HCT116 (cell line): ENCODE measurements around the gene LCN6. TPM values are rescaled to one million over a fixed set of nuclear protein-coding genes. Genes with fewer than 3 reads are reported as not detected.

Source experiments
- ATAC-seq: fragments of 200-7000 bp; cut with Tn5 transposase; 2 replicates; pipeline ENCODE4 v1.9.1; 2020; ENCODE audit warnings: mild to moderate bottlenecking, moderate library complexity
- BruUV-seq: library from RNA; stranded (reverse); fragments of 400-500 nt; replicated peaks from 2 replicates; lab custom pipeline; 2021; lab: Mats Ljungman, UMichigan
- CTCF ChIA-PET: fragments of 300-600 bp; sonication (Branson Sonifier 250); formaldehyde crosslinking; loops from one replicate; lab custom pipeline; 2021; ENCODE audit warnings: antibody characterized with exemption; lab: Charles Lee
- POLR2A ChIA-PET: fragments of 300-600, 350-600 bp; sonication (Branson Sonifier 250); formaldehyde crosslinking; loops from one replicate; lab custom pipeline; 2021; ENCODE audit warnings: antibody characterized with exemption; lab: Charles Lee
- RAD21 ChIA-PET, 2 experiments: fragments of 300-600 bp; sonication (Branson Sonifier 250); formaldehyde crosslinking; loops; one replicate each; lab custom pipeline; 2023; ENCODE audit warnings: low total read pairs in 2 of 2; ENCODE audit not compliant: uncharacterized antibody in 2 of 2, unreplicated experiment in 2 of 2, low non-redundant PET in 1 of 2; lab: Charles Lee
- DNase-seq: peaks from one replicate; pipeline ENCODE4 v3.0.0-alpha.2; 2010; ENCODE audit warnings: low read depth, low spot score
- H2AFZ ChIP-seq: fragments of 200-600 bp; shearing (Covaris generic), sonication (generic); 2 replicates; pipeline ENCODE4 v1.6.1; 2017; ENCODE audit warnings: low read depth, mixed run types, mixed read lengths, antibody characterized with exemption, low read length; ENCODE audit not compliant: poor library complexity, severe bottlenecking
- H3K27ac ChIP-seq: 2 replicates; pipeline ENCODE4 v1.5.1; 2012; ENCODE audit warnings: low read depth, low read length
- H3K27me3 ChIP-seq: fragments of 200-600 bp; sonication (generic); 2 replicates; pipeline ENCODE4 v1.6.1; 2016; ENCODE audit warnings: mixed run types, low read length, mixed read lengths; ENCODE audit not compliant: insufficient read depth
- H3K36me3 ChIP-seq, 2 experiments: fragments of 200-500 bp in 1 of 2; fragments of 200-600 bp in 1 of 2; sonication (Bioruptor generic) in 1 of 2; sonication (generic) in 1 of 2; 2 replicates each; pipeline versions ENCODE4 v1.5.1 to v1.6.1; 2014 to 2016; ENCODE audit warnings: low read length in 2 of 2, inconsistent platforms in 1 of 2, mixed read lengths in 1 of 2, mixed run types in 1 of 2; ENCODE audit not compliant: insufficient read depth in 2 of 2, control insufficient read depth in 1 of 2
- H3K4me1 ChIP-seq, 2 experiments: fragments of 200-600 bp in 1 of 2; sonication (generic) in 1 of 2; 2 replicates each; pipeline versions ENCODE4 v1.5.1 to v1.6.1; 2012 to 2017; ENCODE audit warnings: low read length in 2 of 2, inconsistent platforms in 1 of 2, mild to moderate bottlenecking in 1 of 2, mixed read lengths in 1 of 2, mixed run types in 1 of 2, moderate library complexity in 1 of 2; ENCODE audit not compliant: insufficient read depth in 2 of 2, control insufficient read depth in 1 of 2
- H3K4me2 ChIP-seq: fragments of 200-600 bp; sonication (generic); 2 replicates; pipeline ENCODE4 v1.6.1; 2017; ENCODE audit warnings: mixed run types, low read length, mixed read lengths
- H3K4me3 ChIP-seq, 2 experiments: fragments of 200-600 bp in 1 of 2; sonication (generic) in 1 of 2; replicated peaks in 1 of 2; 2 replicates each; pipeline ENCODE4 v1.5.1; 2011 to 2016; ENCODE audit warnings: low read length in 2 of 2, control low read depth in 1 of 2, low read depth in 1 of 2, mild to moderate bottlenecking in 1 of 2, mixed read lengths in 1 of 2, mixed run types in 1 of 2
- H3K79me2 ChIP-seq: fragments of 200-600 bp; sonication (generic); 2 replicates; pipeline ENCODE4 v1.6.1; 2017; ENCODE audit warnings: mild to moderate bottlenecking, mixed run types, low read length, moderate library complexity, mixed read lengths; ENCODE audit not compliant: insufficient read depth
- H3K9ac ChIP-seq: fragments of 200-600 bp; sonication (generic); 2 replicates; pipeline ENCODE4 v1.6.1; 2016; ENCODE audit warnings: low read length, mixed read lengths
- H3K9me2 ChIP-seq: fragments of 200-600 bp; sonication (generic), shearing (Covaris generic); 2 replicates; pipeline ENCODE4 v1.6.1; 2017; ENCODE audit warnings: mixed run types, mild to moderate bottlenecking, moderate library complexity; ENCODE audit not compliant: insufficient read depth
- H3K9me3 ChIP-seq, 2 experiments: fragments of 200-500 bp in 1 of 2; fragments of 200-600 bp in 1 of 2; sonication (Bioruptor generic) in 1 of 2; sonication (generic) in 1 of 2; 2 replicates each; pipeline ENCODE4 v1.6.1; 2014 to 2017; ENCODE audit warnings: low read length in 2 of 2, mixed read lengths in 2 of 2, inconsistent platforms in 1 of 2, low read depth in 1 of 2, mild to moderate bottlenecking in 1 of 2, mixed run types in 1 of 2, moderate library complexity in 1 of 2; ENCODE audit not compliant: control insufficient read depth in 1 of 2, insufficient read depth in 1 of 2
- H4K20me1 ChIP-seq: fragments of 200-600 bp; sonication (generic), shearing (Covaris generic); 2 replicates; pipeline ENCODE4 v1.6.1; 2017; ENCODE audit warnings: mixed run types, mild to moderate bottlenecking, moderate library complexity; ENCODE audit not compliant: insufficient read depth
- ATF3 ChIP-seq: IDR thresholded peaks from 2 replicates; pipeline ENCODE4 v1.6.1; 2012
- CBX3 ChIP-seq: IDR thresholded peaks from 2 replicates; pipeline ENCODE4 v1.6.1; 2012; ENCODE audit warnings: low read depth
- CEBPB ChIP-seq: IDR thresholded peaks from 2 replicates; pipeline ENCODE4 v1.6.1; 2012; ENCODE audit warnings: low read depth
- CTCF ChIP-seq, 3 experiments: fragments of 200-600 bp in 1 of 3; sonication (generic) in 1 of 3; IDR thresholded peaks in 2 of 3; conservative IDR thresholded peaks in 1 of 3; 2 replicates each; pipeline ENCODE4 v1.5.1; 2012 to 2017; ENCODE audit warnings: low read depth in 2 of 3, low read length in 2 of 3, antibody characterized with exemption in 1 of 3, borderline replicate concordance in 1 of 3, control low read depth in 1 of 3, mild to moderate bottlenecking in 1 of 3, mixed read lengths in 1 of 3, mixed run types in 1 of 3, moderate library complexity in 1 of 3; ENCODE audit not compliant: insufficient read depth in 1 of 3
- ELF1 ChIP-seq: IDR thresholded peaks from 2 replicates; pipeline ENCODE4 v1.6.1; 2012; ENCODE audit warnings: low read depth, borderline replicate concordance
- EZH2 ChIP-seq: fragments of 200-600 bp; sonication (generic); IDR thresholded peaks from 2 replicates; pipeline ENCODE4 v1.6.1; 2017; ENCODE audit warnings: antibody characterized with exemption, mixed run types
- EZH2phosphoT487 ChIP-seq: fragments of 200-600 bp; IDR thresholded peaks from 2 replicates; pipeline ENCODE4 v1.6.1; 2018; ENCODE audit warnings: antibody characterized with exemption, borderline replicate concordance
- FOSL1 ChIP-seq: IDR thresholded peaks from 2 replicates; pipeline ENCODE4 v1.6.1; 2012; ENCODE audit warnings: low read depth
- JUND ChIP-seq: IDR thresholded peaks from 2 replicates; pipeline ENCODE4 v1.6.1; 2012
- POLR2A ChIP-seq: IDR thresholded peaks from 2 replicates; pipeline ENCODE4 v1.7.0; 2011; ENCODE audit warnings: borderline replicate concordance; ENCODE audit not compliant: insufficient read depth, insufficient read length; ENCODE audit errors: extremely low read depth
- SIN3A ChIP-seq: IDR thresholded peaks from 2 replicates; pipeline ENCODE4 v1.6.1; 2012; ENCODE audit warnings: low read depth
- TCF7L2 ChIP-seq: IDR thresholded peaks from 2 replicates; pipeline ENCODE4 v1.7.0; 2011; ENCODE audit warnings: borderline replicate concordance, inconsistent platforms; ENCODE audit not compliant: insufficient read depth, insufficient read length; ENCODE audit errors: extremely low read depth
- ZFX ChIP-seq: fragments of 450-650 bp; IDR thresholded peaks from 2 replicates; pipeline ENCODE4 v1.6.1; 2017
- ZNF274 ChIP-seq: fragments of 200-500 bp; sonication (Bioruptor generic); IDR thresholded peaks from 2 replicates; pipeline ENCODE4 v1.6.1; 2014; ENCODE audit warnings: mild to moderate bottlenecking, low read depth, low read length, inconsistent platforms
- intact Hi-C: fragments of 100-400 bp; cut with micrococcal nuclease; formaldehyde crosslinking; loops from 2 replicates; pipeline ENCODE4 v1.10.0; 2022
- total RNA-seq: library from RNA; stranded (reverse); gene quantifications from one replicate; pipeline ENCODE4 v1.2.1, GENCODE V29; 2021; ENCODE audit not compliant: unreplicated experiment

Gene LCN6
- total RNA-seq, 1 experiment from 2014 or later, result not detected

GRCh38 chr9:136750526-136750925 lies 2.2 kb upstream of the LCN6 start:
- Histone ChIP-seq H3K36me3 (no peaks in the 10 kb centered on the region), H4K20me1 (no peaks in the 10 kb centered on the region), H3K79me2 (no peaks in the 10 kb centered on the region), H3K4me1 (no peaks in the 10 kb centered on the region), H3K4me2 (no peak overlapping the region), H3K27ac (no peak overlapping the region), H3K9ac (no peak overlapping the region), H3K9me2 (no peaks in the 10 kb centered on the region), H3K4me3 (no peak overlapping the region), H2AFZ (no peak overlapping the region), H3K27me3 (no peaks in the 10 kb centered on the region), H3K9me3 (peaks cover 4 to 15% of the 10 kb centered on the region in 2 experiments; a peak in 3 of 4 replicates)
- RAD21 ChIA-PET, result no interaction called here
- no TSS peak for BruUV-seq
- CTCF ChIA-PET, result no interaction called here
- POLR2A ChIA-PET, result no interaction called here
- ATAC-seq, result no peak
- TF ChIP-seq SIN3A (no peak), ELF1 (no peak), EZH2phosphoT487 (no peak), FOSL1 (no peak), CEBPB (no peak)
- DNase-seq, result no peak
- intact Hi-C loops, result no loop called here

GRCh38 chr9:136748666-136749611 lies 614 bp upstream of the LCN6 start:
- H3K79me2 ChIP-seq, result no peaks in the 10 kb centered on the region
- no peak overlapping the region for H3K9ac ChIP-seq
- intact Hi-C loops, result no loop called here
- ATAC-seq (no peak), DNase-seq (no peak)
- no peaks in the 10 kb centered on the region for H4K20me1 ChIP-seq
- no peak overlapping the region for H3K4me2 ChIP-seq
- ChIA-PET CTCF (interaction anchor here (1.4 kb wide), 1 partner anchor 9 kb away, joined by 4 read pairs; the partner anchor contains the start of gene LCN8), RAD21 (no interaction called here), POLR2A (no interaction called here)
- H3K27me3 ChIP-seq, result no peaks in the 10 kb centered on the region
- peaks cover 4 to 12% of the 10 kb centered on the region in 2 experiments; a peak in 3 of 4 replicates for H3K9me3 ChIP-seq
- H3K36me3 ChIP-seq, result no peaks in the 10 kb centered on the region
- BruUV-seq, result no TSS peak
- no peak overlapping the region for H3K4me3 ChIP-seq
- H3K27ac ChIP-seq, result no peak overlapping the region
- no peak overlapping the region for H2AFZ ChIP-seq
- H3K4me1 ChIP-seq, result no peaks in the 10 kb centered on the region
- H3K9me2 ChIP-seq, result no peaks in the 10 kb centered on the region
- no peak for TF ChIP-seq TCF7L2
- TF ChIP-seq POLR2A, result no peak
- no peak for TF ChIP-seq EZH2
- TF ChIP-seq CEBPB, result no peak
- TF ChIP-seq CTCF (IDR thresholded peaks at IDR 0.05 in 2 of 3, conservative IDR thresholded peaks at IDR 0.05 in 1 of 3; ENCODE audit: borderline replicate concordance in 1 of 3, insufficient read depth in 1 of 3, low read depth in 2 of 3, low read length in 2 of 3), result no peak
- no peak for TF ChIP-seq ATF3
- TF ChIP-seq JUND, result no peak
- no peak for TF ChIP-seq ZNF274
- no peak for TF ChIP-seq ELF1
- TF ChIP-seq CBX3, result no peak
- no peak for TF ChIP-seq ZFX
